ENCODE data around the gene OSM. TPM values are rescaled to one million over a fixed set of nuclear protein-coding genes. Genes with fewer than 3 reads are reported as not detected.

OSM gene
- total RNA-seq, 1 experiment from 2014 or later = not detected

- BruUV-seq (replicated peaks) = no TSS peak
- Histone ChIP-seq H3K27ac (ENCODE audit: low read length) (peak overlapping the region; percentile 95), H3K4me3 (ENCODE audit: low read depth in 2 of 2, low read length in 2 of 2) (no peak overlapping the region), H3K27me3 (ENCODE audit: control insufficient read depth, insufficient read depth, low read length) (no peaks in the 10 kb centered on the region), H3K9me3 (ENCODE audit: control insufficient read depth, insufficient read depth, low read depth, low read length) (no peaks in the 10 kb centered on the region), H3K36me3 (ENCODE audit: control insufficient read depth, insufficient read depth, low read length) (no peaks in the 10 kb centered on the region; the same call in 1 of the 2 replicates), H3K4me1 (ENCODE audit: control insufficient read depth, insufficient read depth, low read length) (peaks cover 75% of the 10 kb centered on the region)
- in situ Hi-C loops (cut with HindIII; ENCODE audit: low pct_unique_long_range_greater_than_20kb, low sequenced_read_pairs) (no loop called here), intact Hi-C loops (cut with micrococcal nuclease; ENCODE audit: unreplicated experiment) (loop anchor here (5.0 kb wide), 2 partner anchors 32 to 137 kb away; no protein-coding TSS in a partner anchor)
- TF ChIP-seq POLR2AphosphoS5 (IDR thresholded peaks at IDR 0.05; ENCODE audit: low read depth, low read length) (0 out of 2 replicates have a peak, but pooled peaks have one; percentile 23), TCF7L2 (IDR thresholded peaks at IDR 0.05; ENCODE audit: low read depth, low read length) (no peak)
- POLR2A ChIA-PET = interaction anchor here (0.6 kb wide), 1 partner anchor 53 kb away, joined by 3 read pairs; no protein-coding TSS in a partner anchor
- no peak for DNase-seq (ENCODE audit: low read depth, low spot score)
- CTCF ChIA-PET = no interaction called here
- ATAC-seq = no peak
Measured at GRCh38 chr22:30244641-30245040, 22.0 kb downstream of the OSM start.

DNA sequence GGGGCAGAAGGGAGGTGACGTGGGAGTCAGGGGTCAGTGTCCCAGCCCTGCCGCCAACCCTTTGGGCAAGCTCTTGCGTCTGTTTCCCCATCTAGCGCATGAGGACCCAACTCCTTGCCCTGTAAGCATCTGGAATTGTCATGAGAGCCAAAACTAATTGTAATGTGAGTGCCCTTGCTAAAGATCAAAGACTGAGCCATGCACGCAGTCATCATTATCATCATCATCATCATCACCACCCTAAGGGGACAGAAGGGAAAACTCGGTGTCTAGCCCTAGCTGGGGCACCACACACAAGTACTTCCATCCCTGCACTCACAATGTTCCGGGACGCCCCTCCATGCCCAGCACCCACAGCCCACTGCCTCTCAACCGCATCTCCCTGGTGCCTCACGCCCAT, 22.6 kb downstream of the OSM start:
- BruUV-seq (replicated peaks) = no TSS peak

GRCh38 chr22:30243661-30244060, 23.0 kb downstream of the OSM start:
- H3K36me3 ChIP-seq (ENCODE audit: control insufficient read depth, insufficient read depth, low read length) = no peaks in the 10 kb centered on the region; the same call in 1 of the 2 replicates
- no peaks in the 10 kb centered on the region for H3K9me3 ChIP-seq (ENCODE audit: control insufficient read depth, insufficient read depth, low read depth, low read length)
- ATAC-seq (no peak), DNase-seq (ENCODE audit: low read depth, low spot score) (no peak)
- no peaks in the 10 kb centered on the region for H3K27me3 ChIP-seq (ENCODE audit: control insufficient read depth, insufficient read depth, low read length)
- intact Hi-C loops (cut with micrococcal nuclease; ENCODE audit: unreplicated experiment) (loop anchor here (5.0 kb wide), 1 partner anchor 136 kb away; no protein-coding TSS in a partner anchor), in situ Hi-C loops (cut with HindIII; ENCODE audit: low pct_unique_long_range_greater_than_20kb, low sequenced_read_pairs) (no loop called here)
- H3K27ac ChIP-seq (ENCODE audit: low read length) = peak overlapping the region; percentile 95
- no TSS peak for BruUV-seq (replicated peaks)
- TF ChIP-seq TCF7L2 (IDR thresholded peaks at IDR 0.05; ENCODE audit: low read depth, low read length) (no peak), POLR2AphosphoS5 (IDR thresholded peaks at IDR 0.05; ENCODE audit: low read depth, low read length) (no peak), SIN3A (IDR thresholded peaks at IDR 0.05; ENCODE audit: borderline replicate concordance, insufficient read depth, low read depth, low read length) (no peak), CTCF (IDR thresholded peaks at IDR 0.05) (no peak), REST (IDR thresholded peaks at IDR 0.05; ENCODE audit: insufficient read depth in 1 of 2, low read depth in 2 of 2, low read length in 1 of 2) (no peak)
- POLR2A ChIA-PET = interaction anchor here (0.5 kb wide), 1 partner anchor 178 kb away, joined by 3 read pairs; no protein-coding TSS in a partner anchor
- H3K4me3 ChIP-seq (ENCODE audit: low read depth in 2 of 2, low read length in 2 of 2) = no peak overlapping the region
- CTCF ChIA-PET = interaction anchor here (0.5 kb wide), 1 partner anchor 390 kb away, joined by 11 read pairs; no protein-coding TSS in a partner anchor
- peaks cover 75% of the 10 kb centered on the region for H3K4me1 ChIP-seq (ENCODE audit: control insufficient read depth, insufficient read depth, low read length)

More for the DNA sequence above, 22.6 kb downstream of the OSM start:
- Histone ChIP-seq H3K36me3 (ENCODE audit: control insufficient read depth, insufficient read depth, low read length) (no peaks in the 10 kb centered on the region; the same call in 1 of the 2 replicates), H3K4me3 (ENCODE audit: low read depth in 2 of 2, low read length in 2 of 2) (no peak overlapping the region), H3K27me3 (ENCODE audit: control insufficient read depth, insufficient read depth, low read length) (no peaks in the 10 kb centered on the region), H3K4me1 (ENCODE audit: control insufficient read depth, insufficient read depth, low read length) (peaks cover 75% of the 10 kb centered on the region), H3K9me3 (ENCODE audit: control insufficient read depth, insufficient read depth, low read depth, low read length) (no peaks in the 10 kb centered on the region), H3K27ac (ENCODE audit: low read length) (peak overlapping the region; percentile 95)
- intact Hi-C loops (cut with micrococcal nuclease; ENCODE audit: unreplicated experiment) = loop anchor here (5.0 kb wide), 1 partner anchor 137 kb away; no protein-coding TSS in a partner anchor
- no peak for DNase-seq (ENCODE audit: low read depth, low spot score)
- no peak for ATAC-seq
- TF ChIP-seq REST (IDR thresholded peaks at IDR 0.05; ENCODE audit: insufficient read depth in 1 of 2, low read depth in 2 of 2, low read length in 1 of 2) (no peak), TCF7L2 (IDR thresholded peaks at IDR 0.05; ENCODE audit: low read depth, low read length) (peak; percentile 58; the same call in 1 of the 2 replicates)
- in situ Hi-C loops (cut with HindIII; ENCODE audit: low pct_unique_long_range_greater_than_20kb, low sequenced_read_pairs) = no loop called here
- ChIA-PET CTCF (no interaction called here), POLR2A (interaction anchor here (0.5 kb wide), 1 partner anchor 178 kb away, joined by 3 read pairs; no protein-coding TSS in a partner anchor)
